ENCODE results near the gene CTSA. TPM values are rescaled to one million over a fixed set of nuclear protein-coding genes. Genes with fewer than 3 reads are reported as not detected.

The CTSA gene
- total RNA-seq, 1 experiment from 2014 or later: 123 TPM

DNA sequence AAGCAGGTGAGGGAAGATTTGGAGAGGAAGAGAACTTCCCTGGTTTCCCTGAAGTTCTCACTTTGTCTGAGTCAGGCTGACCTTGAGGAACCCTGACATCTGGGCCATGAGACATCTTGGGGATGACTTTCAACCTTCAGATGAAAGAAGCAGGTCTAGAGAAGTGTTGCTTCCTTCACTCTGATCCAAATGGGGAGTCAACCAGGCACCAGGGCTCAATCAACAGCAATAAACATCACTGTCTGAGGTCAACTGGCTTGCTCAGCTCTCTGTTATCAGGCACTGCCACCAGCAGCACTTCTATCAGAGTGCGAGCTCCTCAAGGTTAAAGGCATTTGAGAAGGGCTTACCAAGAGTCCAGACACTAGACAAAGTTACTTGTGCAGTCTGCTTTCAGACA lies 40.2 kb upstream of the CTSA start:
- H3K79me2 ChIP-seq (ENCODE audit: low read depth): peaks cover 13% of the 10 kb centered on the region
- no TSS peak for BruUV-seq (replicated peaks)
- no peaks in the 10 kb centered on the region for H3K9me3 ChIP-seq (ENCODE audit: insufficient read depth, low read depth)
- no peaks in the 10 kb centered on the region for H3F3A ChIP-seq (ENCODE audit: insufficient read depth, low read depth)
- TF ChIP-seq, protein P1, sequence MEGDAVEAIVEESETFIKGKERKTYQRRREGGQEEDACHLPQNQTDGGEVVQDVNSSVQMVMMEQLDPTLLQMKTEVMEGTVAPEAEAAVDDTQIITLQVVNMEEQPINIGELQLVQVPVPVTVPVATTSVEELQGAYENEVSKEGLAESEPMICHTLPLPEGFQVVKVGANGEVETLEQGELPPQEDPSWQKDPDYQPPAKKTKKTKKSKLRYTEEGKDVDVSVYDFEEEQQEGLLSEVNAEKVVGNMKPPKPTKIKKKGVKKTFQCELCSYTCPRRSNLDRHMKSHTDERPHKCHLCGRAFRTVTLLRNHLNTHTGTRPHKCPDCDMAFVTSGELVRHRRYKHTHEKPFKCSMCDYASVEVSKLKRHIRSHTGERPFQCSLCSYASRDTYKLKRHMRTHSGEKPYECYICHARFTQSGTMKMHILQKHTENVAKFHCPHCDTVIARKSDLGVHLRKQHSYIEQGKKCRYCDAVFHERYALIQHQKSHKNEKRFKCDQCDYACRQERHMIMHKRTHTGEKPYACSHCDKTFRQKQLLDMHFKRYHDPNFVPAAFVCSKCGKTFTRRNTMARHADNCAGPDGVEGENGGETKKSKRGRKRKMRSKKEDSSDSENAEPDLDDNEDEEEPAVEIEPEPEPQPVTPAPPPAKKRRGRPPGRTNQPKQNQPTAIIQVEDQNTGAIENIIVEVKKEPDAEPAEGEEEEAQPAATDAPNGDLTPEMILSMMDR (conservative IDR thresholded peaks at IDR 0.05): no peak
- H3K4me3 ChIP-seq: no peak overlapping the region
- CTCF ChIA-PET: no interaction called here
- POLR2A ChIA-PET (ENCODE audit: unreplicated experiment): no interaction called here
- H4K20me1 ChIP-seq (ENCODE audit: insufficient read depth): no peaks in the 10 kb centered on the region
- H3K36me3 ChIP-seq (ENCODE audit: low read depth): no peaks in the 10 kb centered on the region
- no peaks in the 10 kb centered on the region for H3K27me3 ChIP-seq (ENCODE audit: insufficient read depth, low read depth)
- H3K4me2 ChIP-seq: no peak overlapping the region
- intact Hi-C loops (cut with micrococcal nuclease; ENCODE audit: unreplicated experiment): no loop called here
- no peak overlapping the region for H3K27ac ChIP-seq
- H3K9me2 ChIP-seq (ENCODE audit: insufficient read depth): no peaks in the 10 kb centered on the region
- DNase-seq: no peak
- H2AFZ ChIP-seq: no peak overlapping the region
- H3K4me1 ChIP-seq (replicated peaks; ENCODE audit: insufficient read depth): peaks cover 5% of the 10 kb centered on the region

DNA sequence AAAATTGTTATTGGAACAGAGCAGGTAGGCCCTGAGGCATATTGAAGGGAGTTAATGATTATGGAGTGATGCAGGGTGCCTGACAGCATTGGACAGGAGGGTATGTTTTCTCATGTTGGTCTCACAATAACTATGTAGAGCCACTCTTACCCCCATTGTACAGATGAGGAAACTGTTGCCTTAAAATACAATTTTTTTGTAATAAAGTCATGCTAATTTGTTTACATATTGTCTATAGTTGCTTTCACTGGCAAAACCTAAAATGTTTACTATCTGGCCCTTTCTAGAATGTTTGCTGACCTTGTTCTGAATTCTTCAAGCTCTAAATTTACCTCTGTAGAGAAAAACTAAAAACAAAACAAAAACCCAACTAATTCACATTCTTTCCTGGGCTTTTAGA lies 39.6 kb upstream of the CTSA start:
- no TSS peak for BruUV-seq (replicated peaks)
- Histone ChIP-seq H2AFZ (no peak overlapping the region), H3K4me2 (no peak overlapping the region), H3K4me1 (replicated peaks; ENCODE audit: insufficient read depth) (peaks cover 11% of the 10 kb centered on the region), H3F3A (ENCODE audit: insufficient read depth, low read depth) (no peaks in the 10 kb centered on the region), H3K9me3 (ENCODE audit: insufficient read depth, low read depth) (no peaks in the 10 kb centered on the region), H3K79me2 (ENCODE audit: low read depth) (peaks cover 19% of the 10 kb centered on the region), H4K20me1 (ENCODE audit: insufficient read depth) (no peaks in the 10 kb centered on the region), H3K27me3 (ENCODE audit: insufficient read depth, low read depth) (no peaks in the 10 kb centered on the region), H3K27ac (no peak overlapping the region), H3K36me3 (ENCODE audit: low read depth) (no peaks in the 10 kb centered on the region), H3K9me2 (ENCODE audit: insufficient read depth) (no peaks in the 10 kb centered on the region), H3K4me3 (no peak overlapping the region)
- intact Hi-C loops (cut with micrococcal nuclease; ENCODE audit: unreplicated experiment): no loop called here
- CTCF ChIA-PET: no interaction called here
- TF ChIP-seq, protein P1 (conservative IDR thresholded peaks at IDR 0.05): no peak
- no peak for TF ChIP-seq EZH2 (IDR thresholded peaks at IDR 0.05; ENCODE audit: low read depth)
- POLR2A ChIA-PET (ENCODE audit: unreplicated experiment): interaction anchor here (0.6 kb wide), 1 partner anchor 16 kb away, joined by 8 read pairs; no protein-coding TSS in a partner anchor
- DNase-seq: no peak

DNA sequence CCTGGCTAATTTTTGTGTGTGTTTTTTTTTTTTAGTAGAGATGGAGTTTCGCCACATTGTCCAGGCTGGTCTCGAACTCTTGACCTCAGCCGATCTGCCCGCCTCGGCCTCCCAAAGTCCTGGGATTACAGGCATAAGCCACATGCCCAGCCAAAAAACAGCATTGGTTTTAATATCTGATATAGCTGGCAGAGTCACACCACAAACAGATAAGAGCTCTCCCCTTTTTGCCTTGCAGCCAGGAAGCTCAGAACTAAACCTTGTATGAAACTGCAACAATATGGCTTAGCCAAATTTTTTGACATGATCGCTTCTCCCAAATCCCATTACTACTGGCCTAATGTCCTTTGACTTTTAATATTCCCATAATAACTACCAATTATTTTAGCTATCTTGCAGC lies 38.8 kb upstream of the CTSA start:
- POLR2A ChIA-PET (ENCODE audit: unreplicated experiment): interaction anchor here (0.5 to 0.6 kb wide), 2 partner anchors 32 to 503 kb away, joined by 4 to 8 read pairs; no protein-coding TSS in a partner anchor
- CTCF ChIA-PET: no interaction called here
- TF ChIP-seq, protein P1 (conservative IDR thresholded peaks at IDR 0.05): no peak
- TF ChIP-seq EZH2 (IDR thresholded peaks at IDR 0.05; ENCODE audit: low read depth): no peak
- Histone ChIP-seq H3K9me2 (ENCODE audit: insufficient read depth) (no peaks in the 10 kb centered on the region), H3K27me3 (ENCODE audit: insufficient read depth, low read depth) (no peaks in the 10 kb centered on the region), H3K4me3 (no peak overlapping the region), H2AFZ (no peak overlapping the region), H3K27ac (no peak overlapping the region), H3F3A (ENCODE audit: insufficient read depth, low read depth) (no peaks in the 10 kb centered on the region), H3K79me2 (ENCODE audit: low read depth) (peaks cover 25% of the 10 kb centered on the region), H3K4me2 (no peak overlapping the region), H4K20me1 (ENCODE audit: insufficient read depth) (no peaks in the 10 kb centered on the region), H3K36me3 (ENCODE audit: low read depth) (no peaks in the 10 kb centered on the region), H3K4me1 (replicated peaks; ENCODE audit: insufficient read depth) (peaks cover 13% of the 10 kb centered on the region), H3K9me3 (ENCODE audit: insufficient read depth, low read depth) (no peaks in the 10 kb centered on the region)
- BruUV-seq (replicated peaks): no TSS peak
- intact Hi-C loops (cut with micrococcal nuclease; ENCODE audit: unreplicated experiment): no loop called here
- DNase-seq: no peak

Data from PC-9 (cell line).